Stomach (tissue), 9 donors: ENCODE data around the gene SLC37A1. TPM values are rescaled to one million over a fixed set of nuclear protein-coding genes. Genes with fewer than 3 reads are reported as not detected.

Experiments used
- DNase-seq, 2 donors: peaks; one replicate each; pipeline versions ENCODE4 v3.0.0 to v3.0.0-alpha.2; 2013 to 2019
- H3K27ac ChIP-seq, 5 donors: fragments of 200-600 bp in 4 of 5; sonication (generic) in 4 of 5; one replicate each; pipeline ENCODE4 v1.5.1; 2013 to 2019; ENCODE audit warnings: mild to moderate bottlenecking in 1 of 5, moderate library complexity in 1 of 5
- H3K27me3 ChIP-seq, 3 donors: fragments of 200-600 bp; sonication (generic); one replicate each; pipeline ENCODE4 v1.5.1; 2017 to 2019; ENCODE audit warnings: mixed run types in 1 of 3
- H3K36me3 ChIP-seq, 4 donors: fragments of 200-600 bp; sonication (generic); 1 replicate in 3 of 4; 2 replicates in 1 of 4; pipeline ENCODE4 v1.5.1; 2016 to 2019
- H3K4me1 ChIP-seq, 4 donors: fragments of 200-600 bp; sonication (generic); one replicate each; pipeline ENCODE4 v1.5.1; 2016 to 2019
- H3K4me3 ChIP-seq, 4 donors: fragments of 200-600 bp; sonication (generic) in 3 of 4; one replicate each; pipeline ENCODE4 v1.5.1; 2016 to 2019; ENCODE audit warnings: mild to moderate bottlenecking in 1 of 4
- H3K9me3 ChIP-seq, 4 donors: fragments of 200-600 bp; sonication (generic); one replicate each; pipeline ENCODE4 v1.5.1; 2016 to 2019
- CTCF ChIP-seq, 7 experiments: fragments of 450-650 bp in 4 of 7; fragments of 200-600 bp in 3 of 7; sonication (generic) in 3 of 7; IDR thresholded peaks; one replicate each; pipeline ENCODE4 v1.5.1; 2016 to 2019; ENCODE audit warnings: antibody characterized with exemption in 7 of 7, control low read depth in 2 of 7, mild to moderate bottlenecking in 1 of 7
- EP300 ChIP-seq: sonication (generic); formaldehyde crosslinking; IDR thresholded peaks from one replicate; pipeline ENCODE4 v1.6.1; 2017; ENCODE audit warnings: antibody characterized with exemption
- POLR2A ChIP-seq, 4 donors: fragments of 450-650 bp; IDR thresholded peaks; one replicate each; pipeline ENCODE4 v1.6.1; 2016; ENCODE audit warnings: antibody characterized with exemption in 4 of 4, control low read depth in 2 of 4, mild to moderate bottlenecking in 1 of 4, moderate library complexity in 1 of 4
- POLR2AphosphoS5 ChIP-seq, 3 donors: sonication (generic); formaldehyde crosslinking; IDR thresholded peaks; one replicate each; pipeline ENCODE4 v1.6.1; 2016; ENCODE audit warnings: antibody characterized with exemption in 3 of 3
- WGBS, 5 donors: extraction: QIAGEN DNeasy Blood & Tissue Kit in 3 of 5; methylation state at CpG; one replicate each; pipeline versions ENCODE4 v1.1.5 to v1.1.7; 2013 to 2018; 5-methylcytosine and 5-hydroxymethylcytosine counted together
- intact Hi-C: fragments of 100-400 bp; cut with DNase I; formaldehyde crosslinking; loops from one replicate; pipeline ENCODE4 v1.15.1; 2023; ENCODE audit warnings: low total_unique reads
- polyA plus RNA-seq, 3 donors: library from polyadenylated mRNA; stranded (reverse); fragments of 200-250 nt; gene quantifications; one replicate each; pipeline ENCODE4 v1.2.3, GENCODE V29; 2013
- total RNA-seq, 5 donors: library from RNA; depleted of rRNA; stranded (reverse); fragments of >200 nt; gene quantifications; one replicate each; pipeline versions ENCODE4 v1.1.0 to v1.2.3, GENCODE V29; 2014 to 2016
- donor health status: healthy with polysubstance abuse.
- donor health status: Bipolar disorder and iron deficiency.
- donor health status: healthy.

The SLC37A1 gene
- total and polyA plus RNA-seq, 8 donors = 9.8 to 72.9 (median 18.1) TPM

- Histone ChIP-seq H3K36me3 (no peaks in the 10 kb centered on the region), H3K9me3 (no peaks in the 10 kb centered on the region), H3K4me3 (no peak overlapping the region), H3K27ac (peak overlapping the region in 2 of 5 donors; percentile 11 to 14), H3K4me1 (peaks cover 0 to 8% (median 5%) of the 10 kb centered on the region in 4 donors), H3K27me3 (no peaks in the 10 kb centered on the region)
- intact Hi-C loops = no loop called here
- 38 to 68% (median 56%) methylated on average over 11 of the region's 11 CpGs for WGBS, 5 donors
- DNase-seq = no peak
- TF ChIP-seq POLR2AphosphoS5 (IDR thresholded peaks at IDR 0.05) (no peak), POLR2A (IDR thresholded peaks at IDR 0.05) (no peak), EP300 (no peak), CTCF (IDR thresholded peaks at IDR 0.05) (no peak)
Measured at GRCh38 chr21:42509244-42509643, 4.4 kb upstream of the SLC37A1 start.

- no peaks in the 10 kb centered on the region for H3K27me3 ChIP-seq
- peak overlapping the region in 3 of 5 donors; percentile 83 to 93 (median 89) for H3K27ac ChIP-seq
- peaks cover 0 to under 1% (median 0%) of the 10 kb centered on the region in 4 donors for H3K36me3 ChIP-seq
- no peak overlapping the region for H3K4me3 ChIP-seq
- peaks cover 17 to 39% (median 31%) of the 10 kb centered on the region in 4 donors for H3K4me1 ChIP-seq
- no peak for DNase-seq
- TF ChIP-seq POLR2A (IDR thresholded peaks at IDR 0.05) (no peak), POLR2AphosphoS5 (IDR thresholded peaks at IDR 0.05) (no peak), EP300 (no peak), CTCF (IDR thresholded peaks at IDR 0.05) (no peak)
- H3K9me3 ChIP-seq = no peaks in the 10 kb centered on the region
- intact Hi-C loops = no loop called here
- WGBS, 5 donors = 94 to 95% (median 94%) methylated on average over 16 of the region's 16 CpGs
Measured at GRCh38 chr21:42512346-42513034, 1.2 kb upstream of the SLC37A1 start.

- intact Hi-C loops = no loop called here
Measured at GRCh38 chr21:42513985-42514882, 582 bp downstream of the SLC37A1 start.

More at GRCh38 chr21:42513985-42514882, 582 bp downstream of the SLC37A1 start:
- DNase-seq = peak; percentile 76 to 78
- TF ChIP-seq CTCF (IDR thresholded peaks at IDR 0.05) (no peak), POLR2A (IDR thresholded peaks at IDR 0.05) (peak in 1 of 4 donors; percentile 37), EP300 (no peak), POLR2AphosphoS5 (IDR thresholded peaks at IDR 0.05) (peak in 2 of 3 donors; percentile 39 to 53)
- Histone ChIP-seq H3K4me1 (peaks cover 17 to 56% (median 38%) of the 10 kb centered on the region in 4 donors), H3K4me3 (peak overlapping the region; percentile 85 to 93 (median 90)), H3K27ac (peak overlapping the region; percentile 86 to 94 (median 90)), H3K36me3 (peaks cover 0 to 18% (median 14%) of the 10 kb centered on the region in 4 donors), H3K9me3 (no peaks in the 10 kb centered on the region), H3K27me3 (no peaks in the 10 kb centered on the region)
- 0 to 2% (median 1%) methylated on average over 30 to 77 of the region's 77 CpGs for WGBS, 5 donors
